Mucosa of gallbladder (tissue), 1 donor: Measurements from ENCODE around the gene STK39. TPM values are rescaled to one million over a fixed set of nuclear protein-coding genes. Genes with fewer than 3 reads are reported as not detected.
A peak's percentile ranks its signal among the peaks of the same experiment; 100 is the strongest.

Experiments used
- DNase-seq: peaks from one replicate; pipeline ENCODE4 v3.0.0-alpha.2; 2020; ENCODE audit warnings: low spot score
- total RNA-seq: library from RNA; stranded (reverse); gene quantifications from one replicate; pipeline ENCODE4 v1.2.1, GENCODE V29; 2021
- donor health status: DM: no; HTN: no; CAD: no.

The STK39 gene
- total RNA-seq, 1 donor from 2014 or later: 47.9 TPM

DNA sequence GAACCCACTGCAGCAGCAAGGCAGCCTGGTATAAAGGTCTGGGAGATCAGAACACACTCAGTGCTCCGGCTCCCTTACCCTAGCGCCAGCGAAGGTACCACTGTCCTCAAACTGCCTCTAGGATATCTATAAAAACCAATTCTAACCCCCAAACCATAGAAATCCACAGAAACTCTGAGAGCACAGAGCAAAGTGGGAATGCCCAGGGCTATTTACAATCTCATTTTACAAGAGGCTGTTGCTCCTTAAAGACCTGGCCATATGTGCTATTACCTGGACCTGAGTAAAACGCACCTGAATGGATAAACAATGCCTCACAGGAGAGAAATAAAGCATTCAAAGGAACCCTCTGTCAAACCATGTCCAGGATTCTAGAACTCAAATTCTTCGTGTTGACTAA is 4.3 kb downstream of the STK39 start:
- DNase-seq: no peak

- DNase-seq: no peak
Observed at GRCh38 chr2:168241746-168242145, 5.6 kb downstream of the STK39 start.

- DNase-seq: no peak
Observed at GRCh38 chr2:168241208-168241607, 6.2 kb downstream of the STK39 start.

GRCh38 chr2:168239281-168239680 is 8.1 kb downstream of the STK39 start:
- no peak for DNase-seq

GRCh38 chr2:168237741-168238140 is 9.7 kb downstream of the STK39 start:
- no peak for DNase-seq

- no peak for DNase-seq
Observed at GRCh38 chr2:168234407-168235085, 12.8 kb downstream of the STK39 start.

GRCh38 chr2:168233726-168234406 is 13.5 kb downstream of the STK39 start:
- no peak for DNase-seq

DNA sequence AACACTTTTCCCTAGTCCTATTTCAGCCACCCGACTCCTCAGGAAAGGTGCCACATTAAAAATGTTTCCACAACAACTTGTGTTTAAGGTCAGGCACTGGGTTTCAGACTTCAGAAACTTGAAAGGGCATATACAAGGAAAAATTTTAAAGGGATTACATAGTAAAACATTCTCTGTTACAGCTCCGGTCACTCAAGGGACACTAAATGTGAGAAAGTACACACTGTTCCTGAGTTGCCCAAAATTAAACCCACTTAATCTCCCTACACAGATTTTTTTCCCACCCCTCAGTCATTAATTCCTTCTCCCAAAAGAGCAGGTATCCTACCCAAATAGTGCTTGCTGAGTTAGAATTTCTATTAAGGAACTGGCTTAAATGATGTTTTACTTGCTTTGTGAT is 14.2 kb downstream of the STK39 start:
- no peak for DNase-seq

DNA sequence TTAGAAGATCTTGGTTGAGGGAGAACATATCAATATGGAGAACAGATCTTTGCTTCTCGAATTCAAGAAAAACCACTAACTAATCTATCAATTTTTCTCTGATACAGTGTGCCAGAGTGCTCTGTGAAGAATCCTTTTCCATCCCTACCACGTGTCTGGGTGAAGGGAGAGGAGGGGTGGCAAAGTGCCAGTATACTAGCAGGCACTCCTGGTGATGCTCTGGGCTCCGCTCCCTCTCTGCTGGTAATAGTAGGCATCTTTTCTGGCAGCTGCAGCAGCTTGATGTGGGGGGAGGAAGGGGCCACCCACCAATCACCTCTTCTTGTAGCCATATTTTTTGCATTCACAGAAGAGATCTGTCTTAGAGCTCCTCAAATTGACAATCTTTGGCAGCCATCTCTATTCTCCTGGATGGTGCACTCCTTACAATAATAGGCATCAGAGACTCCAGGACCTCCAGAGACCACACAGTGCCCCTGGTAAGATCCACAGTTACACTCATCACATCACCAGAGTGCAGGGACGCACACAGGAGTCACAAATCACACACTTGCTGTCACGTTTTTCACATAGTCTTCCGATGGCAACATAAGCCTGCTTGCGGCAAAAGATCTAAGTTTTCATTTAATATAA is 15.7 kb downstream of the STK39 start:
- no peak for DNase-seq

- no peak for DNase-seq
Observed at GRCh38 chr2:168230389-168230788, 17.0 kb downstream of the STK39 start.

DNA sequence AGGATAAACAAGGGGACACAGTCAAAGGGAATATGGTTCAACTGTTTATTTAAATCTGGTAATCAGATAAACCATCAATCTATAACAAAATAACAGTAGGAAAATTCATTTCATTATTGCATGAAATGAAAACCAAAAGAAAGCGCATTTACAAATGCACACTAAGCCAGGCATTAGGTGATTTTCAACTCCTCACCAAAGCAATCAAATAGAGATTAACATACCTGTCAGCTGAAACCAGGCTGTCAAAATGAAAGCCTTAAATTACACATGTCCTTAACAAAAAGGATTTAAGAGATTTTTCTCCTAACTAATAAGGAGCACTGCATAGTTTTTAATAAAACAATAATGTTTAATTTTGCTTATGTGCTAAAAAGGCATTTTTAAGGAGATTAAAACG is 23.0 kb downstream of the STK39 start:
- no peak for DNase-seq

- DNase-seq: no peak
Observed at GRCh38 chr2:168222088-168222487, 25.3 kb downstream of the STK39 start.

DNA sequence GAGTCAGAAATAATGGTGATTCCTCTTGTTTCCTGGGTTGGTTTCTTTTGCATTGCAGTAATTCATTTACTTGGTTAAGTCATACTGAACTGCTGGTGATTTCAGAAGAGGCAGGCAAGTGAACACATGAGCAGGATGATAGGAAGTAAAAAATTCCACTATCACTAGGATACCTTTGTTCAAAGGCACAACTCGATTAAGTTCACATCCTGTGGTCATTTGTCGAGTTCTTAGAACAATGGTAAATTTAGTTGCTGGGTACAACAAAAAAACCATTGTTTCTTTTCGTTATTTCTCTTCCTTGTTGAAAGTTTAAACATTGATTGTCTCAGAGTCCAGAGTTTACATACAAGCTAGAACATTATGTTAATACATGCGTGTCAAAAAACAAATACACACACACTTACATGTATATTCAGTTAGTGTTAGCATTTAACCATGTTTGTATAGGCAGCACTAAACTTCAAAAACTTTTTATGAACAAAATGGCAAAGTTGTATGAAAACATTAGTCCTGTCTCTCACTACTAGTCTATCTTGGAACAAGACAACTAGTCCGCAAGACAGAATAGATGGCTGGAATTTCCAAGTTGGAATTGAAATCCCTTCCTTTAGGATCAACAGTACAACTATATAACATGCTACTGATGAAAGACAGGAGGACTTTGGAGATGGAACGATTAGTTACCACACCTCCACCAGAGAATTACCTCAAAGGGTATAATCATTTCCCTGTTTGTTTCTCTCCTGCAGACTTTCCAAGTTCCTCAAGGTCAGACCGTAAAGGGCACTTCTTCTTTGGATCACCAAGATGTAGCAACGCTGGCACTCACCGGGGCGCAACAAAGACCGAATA is 26.2 kb downstream of the STK39 start:
- no peak for DNase-seq

- no peak for DNase-seq
Observed at GRCh38 chr2:168217920-168218319, 29.5 kb downstream of the STK39 start.

DNA sequence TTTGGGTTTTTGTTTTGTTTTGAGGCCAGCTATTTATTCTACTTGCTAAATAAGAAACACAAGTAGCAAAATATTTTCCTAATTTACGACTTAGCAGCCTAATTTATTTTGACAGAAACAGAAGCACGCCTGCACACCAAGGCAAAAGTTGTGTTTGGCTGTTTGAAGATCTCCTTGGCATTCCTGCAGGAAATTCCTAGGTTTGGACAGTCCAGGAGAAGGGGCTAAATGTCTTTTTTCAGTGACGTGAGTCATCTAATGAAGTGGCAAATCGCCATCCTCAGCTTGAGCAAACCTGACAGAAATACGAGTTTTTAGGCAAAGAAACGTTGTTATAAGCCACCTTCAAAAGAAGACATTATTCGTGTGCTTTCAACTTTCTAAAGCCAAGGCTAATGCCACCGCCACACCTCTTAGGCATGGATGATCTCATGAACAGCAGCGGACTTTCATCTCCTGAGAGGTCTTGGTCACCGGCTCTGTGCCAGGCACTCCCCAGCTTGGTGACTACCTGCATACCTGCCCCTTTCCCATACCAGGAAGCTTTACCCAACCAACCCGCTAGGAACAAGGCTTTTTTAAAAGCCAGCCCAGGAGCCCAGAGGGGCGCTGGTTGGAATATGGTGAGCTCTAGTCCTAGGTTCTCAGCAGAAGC is 30.9 kb downstream of the STK39 start:
- peak; percentile 91 for DNase-seq

DNA sequence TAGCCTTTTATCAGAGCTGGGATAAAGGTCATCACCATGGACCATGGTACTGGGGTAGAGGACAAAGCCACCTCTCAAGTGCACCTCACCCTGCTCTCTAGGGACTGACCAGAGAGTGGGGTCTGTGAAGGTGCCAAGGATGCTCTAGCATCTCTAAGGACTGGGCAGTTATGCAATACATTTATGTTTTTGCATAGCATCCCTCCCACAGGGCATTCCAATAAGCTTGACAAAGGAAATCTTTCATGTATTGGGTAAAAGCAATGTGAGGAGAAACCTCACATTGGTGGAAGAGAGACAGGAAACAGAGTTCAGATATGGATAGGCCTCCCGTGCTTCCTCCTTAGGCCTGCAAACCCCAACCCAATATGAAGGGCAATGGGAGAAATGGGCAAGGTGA is 31.6 kb downstream of the STK39 start:
- DNase-seq: no peak

- no peak for DNase-seq
Observed at GRCh38 chr2:168212866-168213265, 34.5 kb downstream of the STK39 start.

DNA sequence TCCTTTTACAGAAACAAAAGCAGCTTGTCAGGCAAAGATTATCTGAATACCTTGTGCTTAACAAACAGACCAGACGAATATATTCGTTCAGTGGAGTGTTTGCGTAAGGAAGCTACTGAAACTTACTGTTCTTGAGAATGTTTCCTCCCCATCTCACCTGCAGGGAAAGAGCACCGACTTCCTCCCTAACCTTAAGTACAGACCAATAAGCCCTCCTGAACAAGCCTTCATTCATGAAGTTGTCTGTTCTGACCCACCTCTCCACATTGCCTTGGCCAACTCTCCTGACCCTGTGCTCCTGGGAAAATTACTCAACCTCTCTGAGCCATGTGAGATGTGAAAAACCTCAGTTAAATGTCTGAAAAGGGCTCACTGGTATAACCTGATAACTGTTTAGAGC is 35.2 kb downstream of the STK39 start:
- no peak for DNase-seq

DNA sequence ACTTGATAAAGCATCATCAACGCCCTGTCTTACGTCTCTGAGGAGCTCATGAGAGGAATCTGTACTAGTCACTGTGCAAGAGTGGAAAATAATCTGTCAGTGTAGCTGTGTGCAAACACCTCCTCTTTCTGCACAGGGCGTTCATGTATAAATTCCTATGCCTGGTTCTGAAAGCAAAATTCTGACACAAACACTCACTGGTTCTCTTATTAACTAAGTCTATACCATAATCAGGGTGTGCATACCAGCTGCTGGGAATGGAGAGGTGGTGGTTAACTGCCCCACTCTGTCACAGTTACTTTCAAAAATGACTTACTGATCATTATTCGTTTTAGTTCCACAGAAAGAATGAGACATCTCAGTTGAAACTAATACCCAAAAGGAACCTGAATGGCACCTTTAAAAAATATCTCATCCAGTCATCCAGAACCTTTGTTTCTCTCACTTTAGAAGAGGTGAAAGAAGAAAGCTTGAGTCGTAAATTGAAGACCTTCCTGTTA is 35.7 kb downstream of the STK39 start:
- DNase-seq: no peak

DNA sequence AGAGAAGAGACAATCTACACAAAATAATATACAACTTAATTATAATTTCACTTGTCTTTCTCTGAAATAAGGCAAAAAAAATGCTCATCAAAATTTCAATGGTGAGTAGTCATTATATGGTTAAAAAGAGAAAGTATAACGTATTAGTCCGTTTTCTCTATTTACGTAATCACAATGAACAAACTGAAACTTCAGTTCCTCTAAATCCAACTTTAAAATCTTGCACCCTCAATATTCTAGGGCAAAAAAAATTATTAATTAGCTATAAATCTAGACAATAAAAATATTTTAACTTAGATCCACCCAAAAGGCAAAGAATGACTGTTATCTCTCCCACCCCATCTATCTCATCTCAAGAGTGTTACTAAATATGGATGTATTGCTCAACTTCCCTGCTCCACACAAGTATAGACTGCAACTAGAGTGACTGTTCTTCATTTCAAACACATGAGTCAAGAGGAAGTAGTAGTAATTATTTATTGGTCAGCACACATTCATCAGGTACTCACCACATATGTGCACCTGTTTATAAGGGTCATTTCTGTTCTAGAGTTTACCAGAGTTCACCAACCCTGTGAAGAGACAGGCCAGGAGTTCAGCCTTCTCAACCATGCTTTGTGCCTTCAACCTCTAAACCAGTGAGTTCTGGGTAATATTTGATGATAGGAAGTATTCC is 36.4 kb downstream of the STK39 start:
- no peak for DNase-seq
